ENCODE results near the gene TNFSF13. TPM values are rescaled to one million over a fixed set of nuclear protein-coding genes. Genes with fewer than 3 reads are reported as not detected.

Gene TNFSF13
- total and polyA plus RNA-seq, 2 donors (not counting 1 experiment from before 2014, with no cell fraction given): 14.7 to 20.2 TPM

GRCh38 chr17:7548585-7549400 lies 9.8 kb upstream of the TNFSF13 start, which contains the start of gene TNFSF12:
Gene TNFSF12 (plus strand): TSS chr17:7549058. CDS start chr17:7549154, 96 bp downstream.
- peak within 1 kb of the TSS; percentile 85 for H2AFZ ChIP-seq (ENCODE audit: insufficient read depth, low read depth, low read length, poor library complexity, severe bottlenecking)
- no peak for TF ChIP-seq EZH2 (IDR thresholded peaks at IDR 0.05; ENCODE audit: borderline replicate concordance, insufficient read depth, low read depth, low read length, poor library complexity, severe bottlenecking)
- no peak for TF ChIP-seq CTCF (IDR thresholded peaks at IDR 0.05)
- Mint-ChIP-seq H3K4me1 (peaks cover 42% of the 10 kb centered on the region), H3K9me3 (ENCODE audit: insufficient read depth) (no peaks in the 10 kb centered on the region), H3K27ac (peak within 1 kb of the TSS; percentile 91), H3K27me3 (no peaks in the 10 kb centered on the region), H3K4me3 (peak within 1 kb of the TSS; percentile 85)
- ATAC-seq (ENCODE audit: low read depth) (peak; percentile 52), DNase-seq (peak; percentile 61)
- H3K4me2 ChIP-seq (replicated peaks; ENCODE audit: low read depth, low read length, poor library complexity, severe bottlenecking): peak within 1 kb of the TSS; percentile 90
- no peaks in the 10 kb centered on the region for H3K9me3 ChIP-seq (ENCODE audit: control extremely low read depth in 1 of 3, control insufficient read depth in 2 of 3, insufficient read depth in 1 of 3, low read length in 2 of 3)
- peak within 1 kb of the TSS; percentile 59 to 73 (median 72) for H3K4me3 ChIP-seq (ENCODE audit: control extremely low read depth in 1 of 5, extremely low read depth in 1 of 5, insufficient read depth in 1 of 5, low read depth in 2 of 5, low read length in 4 of 5)
- H3K27ac ChIP-seq (ENCODE audit: low read length in 2 of 2): peak within 1 kb of the TSS; percentile 54 to 92
- H3K79me2 ChIP-seq (ENCODE audit: control insufficient read depth, insufficient read depth, low read length): peaks cover 5% of the 10 kb centered on the region
- intact Hi-C loops (cut with micrococcal nuclease): no loop called here
- peak within 1 kb of the TSS; percentile 74 for H3K9ac ChIP-seq (ENCODE audit: low read length)
- WGBS (ENCODE audit: insufficient coverage): 2% methylated on average over 61 of the region's 65 CpGs
- ChIA-PET POLR2A (interaction anchor here (0.6 to 1.3 kb wide), 6 partner anchors 10 to 291 kb away, joined by 3 to 13 read pairs (median 4); partner anchors contain the start of genes POLR2A, TNFSF13 and TP53), CTCF (interaction anchor here (1.0 to 25.0 kb wide), 5 partner anchors 11 to 40 kb away, joined by 3 to 666 read pairs (median 7); partner anchors contain the start of genes CD68, MPDU1, SENP3 and TNFSF13)
- no peaks in the 10 kb centered on the region for H3K36me3 ChIP-seq (replicated peaks in 1 of 2; ENCODE audit: control extremely low read depth in 1 of 2, control insufficient read depth in 1 of 2, extremely low read depth in 1 of 2, insufficient read depth in 2 of 2, low read length in 1 of 2)
- no peaks in the 10 kb centered on the region for H4K20me1 ChIP-seq (ENCODE audit: control insufficient read depth, insufficient read depth, low read length, poor library complexity, severe bottlenecking)
- H3K4me1 ChIP-seq (ENCODE audit: control insufficient read depth in 2 of 2, insufficient read depth in 2 of 2, low read length in 2 of 2): peaks cover 36 to 53% of the 10 kb centered on the region in 2 donors
- no peaks in the 10 kb centered on the region for H3K27me3 ChIP-seq (replicated peaks in 1 of 4; ENCODE audit: control extremely low read depth in 1 of 4, control insufficient read depth in 3 of 4, insufficient read depth in 4 of 4, low read length in 3 of 4)
